Mesenchymal stem cell (in vitro differentiated cells and primary cell): ENCODE measurements around the gene ST7L.

Experiments
- DNase-seq: peaks from one replicate; pipeline ENCODE4 v3.0.0-alpha.2; 2013
- H2AFZ ChIP-seq: one replicate; pipeline ENCODE4 v1.6.1; 2013; ENCODE audit warnings: low read depth, mild to moderate bottlenecking, control low read depth, inconsistent platforms, low read length, moderate library complexity
- H2AK5ac ChIP-seq: 2 replicates; pipeline ENCODE4 v1.6.1; 2013; ENCODE audit warnings: low read length, moderate library complexity, mild to moderate bottlenecking, inconsistent platforms; ENCODE audit not compliant: severe bottlenecking
- H2BK120ac ChIP-seq: one replicate; pipeline ENCODE4 v1.6.1; 2013; ENCODE audit warnings: low read depth, mild to moderate bottlenecking, inconsistent platforms, low read length, moderate library complexity
- H2BK12ac ChIP-seq, 2 experiments: one replicate each; pipeline ENCODE4 v1.6.1; 2013; ENCODE audit warnings: inconsistent platforms in 2 of 2, low read length in 2 of 2, mild to moderate bottlenecking in 2 of 2, moderate library complexity in 2 of 2, control low read depth in 1 of 2
- H2BK15ac ChIP-seq: one replicate; pipeline ENCODE4 v1.6.1; 2013; ENCODE audit warnings: mild to moderate bottlenecking, low read depth, inconsistent platforms; ENCODE audit not compliant: poor library complexity, severe bottlenecking
- H2BK5ac ChIP-seq: 2 replicates; pipeline ENCODE4 v1.6.1; 2013; ENCODE audit warnings: low read depth, mild to moderate bottlenecking, low read length, control low read depth, inconsistent platforms; ENCODE audit not compliant: poor library complexity, severe bottlenecking
- H3K14ac ChIP-seq, 2 experiments: one replicate each; pipeline ENCODE4 v1.6.1; 2013; ENCODE audit warnings: inconsistent platforms in 2 of 2, low read length in 2 of 2, control low read depth in 1 of 2, mild to moderate bottlenecking in 1 of 2, moderate library complexity in 1 of 2
- H3K18ac ChIP-seq, 2 experiments: one replicate each; pipeline ENCODE4 v1.6.1; 2013; ENCODE audit warnings: inconsistent platforms in 2 of 2, low read length in 2 of 2, control low read depth in 1 of 2, low read depth in 1 of 2, mild to moderate bottlenecking in 1 of 2
- H3K23ac ChIP-seq, 2 experiments: one replicate each; pipeline ENCODE4 v1.6.1; 2013; ENCODE audit warnings: inconsistent platforms in 2 of 2, low read length in 2 of 2, mild to moderate bottlenecking in 2 of 2, moderate library complexity in 2 of 2, control low read depth in 1 of 2
- H3K27ac ChIP-seq: 2 replicates; pipeline ENCODE4 v1.5.1; 2013; ENCODE audit warnings: mild to moderate bottlenecking, moderate library complexity, low read length, control low read depth, inconsistent platforms; ENCODE audit not compliant: poor library complexity, severe bottlenecking
- H3K27me3 ChIP-seq, 2 experiments: 2 replicates each; pipeline versions ENCODE4 v1.6.1 to v1.7.0; 2013; ENCODE audit warnings: low read length in 2 of 2, mild to moderate bottlenecking in 2 of 2, moderate library complexity in 2 of 2, control low read depth in 1 of 2, inconsistent platforms in 1 of 2; ENCODE audit not compliant: control insufficient read depth in 1 of 2, insufficient read depth in 1 of 2
- H3K36me3 ChIP-seq, 2 experiments: 2 replicates each; pipeline versions ENCODE4 v1.6.1 to v1.7.0; 2013; ENCODE audit warnings: low read length in 2 of 2, control low read depth in 1 of 2, inconsistent platforms in 1 of 2, low read depth in 1 of 2, mild to moderate bottlenecking in 1 of 2; ENCODE audit not compliant: insufficient read depth in 2 of 2, control insufficient read depth in 1 of 2
- H3K4ac ChIP-seq, 2 experiments: one replicate each; pipeline ENCODE4 v1.6.1; 2013; ENCODE audit warnings: inconsistent platforms in 2 of 2, low read length in 2 of 2, mild to moderate bottlenecking in 2 of 2, moderate library complexity in 2 of 2, control low read depth in 1 of 2, low read depth in 1 of 2
- H3K4me1 ChIP-seq: 2 replicates; pipeline ENCODE4 v1.6.1; 2013; ENCODE audit warnings: low read depth, low read length, control low read depth; ENCODE audit not compliant: control insufficient read depth, insufficient read depth
- H3K4me2 ChIP-seq: 2 replicates; pipeline ENCODE4 v1.6.1; 2013; ENCODE audit warnings: low read length, mild to moderate bottlenecking, inconsistent platforms; ENCODE audit not compliant: poor library complexity, severe bottlenecking
- H3K4me3 ChIP-seq, 2 experiments: 2 replicates each; pipeline versions ENCODE4 v1.5.1 to v1.7.0; 2013; ENCODE audit warnings: low read length in 2 of 2, mild to moderate bottlenecking in 2 of 2, control low read depth in 1 of 2, low read depth in 1 of 2; ENCODE audit not compliant: insufficient read depth in 1 of 2
- H3K79me1 ChIP-seq: replicated peaks from 2 replicates; pipeline ENCODE4 v1.6.1; 2013; ENCODE audit warnings: mild to moderate bottlenecking, control low read depth, low read length, inconsistent platforms; ENCODE audit not compliant: poor library complexity, severe bottlenecking
- H3K9ac ChIP-seq: 2 replicates; pipeline ENCODE4 v1.7.0; 2013; ENCODE audit warnings: mild to moderate bottlenecking, low read length, moderate library complexity
- H3K9me3 ChIP-seq: 2 replicates; pipeline ENCODE4 v1.7.0; 2013; ENCODE audit warnings: mild to moderate bottlenecking, low read length; ENCODE audit not compliant: control insufficient read depth
- H4K8ac ChIP-seq: one replicate; pipeline ENCODE4 v1.6.1; 2013; ENCODE audit warnings: inconsistent platforms, mild to moderate bottlenecking, low read length, moderate library complexity
- H4K91ac ChIP-seq: one replicate; pipeline ENCODE4 v1.6.1; 2013; ENCODE audit warnings: mild to moderate bottlenecking, low read length, inconsistent platforms
- WGBS: methylation state at CpG from one replicate; pipeline ENCODE4 v1.1.7; 2013; ENCODE audit warnings: mixed read lengths; 5-methylcytosine and 5-hydroxymethylcytosine counted together

ST7L gene

DNA sequence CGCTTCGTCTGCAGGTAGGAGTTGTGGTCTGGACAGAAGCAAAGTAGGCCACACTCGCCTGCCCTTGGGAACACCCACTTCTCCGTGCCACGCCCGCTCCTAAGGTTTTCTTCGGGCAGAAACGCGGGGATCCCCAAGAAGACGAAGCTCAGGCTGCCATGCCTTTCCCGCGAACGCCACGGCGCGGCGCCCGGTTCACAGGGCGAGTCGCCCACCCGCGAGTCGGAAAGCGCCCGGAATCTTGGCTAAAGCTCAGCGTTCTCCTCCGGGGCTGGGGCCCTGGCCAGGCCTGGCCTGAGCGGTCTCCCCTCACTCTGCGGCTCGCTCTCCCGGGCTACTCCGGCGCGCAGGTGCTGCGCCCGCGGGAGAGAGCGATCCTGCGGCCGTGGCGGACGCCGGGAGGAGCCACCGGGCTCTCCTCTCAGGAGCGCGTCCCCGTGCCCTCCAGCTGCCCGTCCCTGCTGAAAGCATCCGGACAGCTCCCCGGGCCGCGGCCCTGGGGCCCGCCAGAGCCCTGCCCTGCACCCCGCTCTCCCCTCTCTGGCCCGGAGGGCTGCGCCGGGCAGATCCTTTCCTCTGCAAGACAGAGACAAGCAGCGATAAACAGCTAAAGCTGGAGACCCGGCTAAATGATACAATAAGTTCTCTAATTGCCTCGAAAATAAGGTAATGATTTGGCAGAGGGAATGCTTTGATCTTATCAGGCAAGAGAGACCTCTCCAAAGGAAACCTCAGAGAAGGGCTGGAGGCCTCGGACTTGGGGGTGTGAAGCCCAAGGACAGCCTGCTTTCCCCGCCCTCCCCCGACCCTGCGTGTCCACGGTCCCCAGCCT, 116.9 kb downstream of the ST7L start:
- Histone ChIP-seq H3K4me1 (peaks cover 15% of the 10 kb centered on the region), H2BK5ac (peak overlapping the region; percentile 32), H3K36me3 (no peaks in the 10 kb centered on the region), H3K79me1 (no peaks in the 10 kb centered on the region), H3K9me3 (no peaks in the 10 kb centered on the region), H4K91ac (no peak overlapping the region), H2AFZ (peak overlapping the region; percentile 54), H3K27me3 (peaks cover 0 to 28% of the 10 kb centered on the region in 2 experiments), H3K9ac (peak overlapping the region; percentile 63), H3K27ac (peak overlapping the region; percentile 45), H2AK5ac (peak overlapping the region; percentile 1), H2BK15ac (no peak overlapping the region), H3K4me2 (peak overlapping the region; percentile 94), H3K14ac (no peak overlapping the region), H3K23ac (peak overlapping the region in 1 of 2 experiments; percentile 90), H3K4me3 (peak overlapping the region; percentile 43 to 77), H4K8ac (no peak overlapping the region), H2BK12ac (peak overlapping the region in 1 of 2 experiments; percentile 64), H3K4ac (peak overlapping the region in 1 of 2 experiments; percentile 65), H3K18ac (peak overlapping the region; percentile 14 to 48), H2BK120ac (peak overlapping the region; percentile 7)
- 3% methylated on average over 59 of the region's 65 CpGs for WGBS
- peak; percentile 77 for DNase-seq

DNA sequence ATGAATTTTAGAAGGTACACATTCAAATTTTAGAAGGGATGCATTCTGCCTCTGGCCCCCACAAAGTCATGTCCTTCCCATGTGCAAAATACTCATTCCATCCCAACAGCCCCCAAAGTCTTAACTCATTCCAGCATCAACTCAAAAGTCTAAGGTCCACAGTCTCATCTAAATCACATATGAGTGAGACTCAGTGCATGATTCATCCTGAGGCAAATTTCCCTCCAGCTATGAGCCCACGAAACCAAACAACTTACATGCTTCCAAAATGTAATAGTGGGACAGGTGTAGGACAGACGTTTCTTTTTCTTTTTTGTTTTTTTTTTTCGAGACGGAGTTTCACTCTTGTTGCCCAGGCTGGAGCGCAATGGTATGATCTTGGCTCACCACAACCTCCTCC, 122.7 kb downstream of the ST7L start:
- Histone ChIP-seq H2BK12ac (no peak overlapping the region), H2BK120ac (no peak overlapping the region), H3K23ac (no peak overlapping the region), H2AFZ (no peak overlapping the region), H2BK15ac (no peak overlapping the region), H3K18ac (no peak overlapping the region), H3K27ac (no peak overlapping the region), H3K4me2 (no peak overlapping the region), H3K14ac (no peak overlapping the region), H2AK5ac (no peak overlapping the region), H3K4me3 (no peak overlapping the region), H3K4me1 (no peaks in the 10 kb centered on the region), H3K79me1 (no peaks in the 10 kb centered on the region), H3K9ac (no peak overlapping the region), H4K91ac (no peak overlapping the region), H2BK5ac (no peak overlapping the region), H3K36me3 (no peaks in the 10 kb centered on the region), H3K27me3 (no peaks in the 10 kb centered on the region), H3K9me3 (no peaks in the 10 kb centered on the region), H3K4ac (no peak overlapping the region), H4K8ac (no peak overlapping the region)
- 94% methylated on average over 5 of the region's 5 CpGs for WGBS
- no peak for DNase-seq

DNA sequence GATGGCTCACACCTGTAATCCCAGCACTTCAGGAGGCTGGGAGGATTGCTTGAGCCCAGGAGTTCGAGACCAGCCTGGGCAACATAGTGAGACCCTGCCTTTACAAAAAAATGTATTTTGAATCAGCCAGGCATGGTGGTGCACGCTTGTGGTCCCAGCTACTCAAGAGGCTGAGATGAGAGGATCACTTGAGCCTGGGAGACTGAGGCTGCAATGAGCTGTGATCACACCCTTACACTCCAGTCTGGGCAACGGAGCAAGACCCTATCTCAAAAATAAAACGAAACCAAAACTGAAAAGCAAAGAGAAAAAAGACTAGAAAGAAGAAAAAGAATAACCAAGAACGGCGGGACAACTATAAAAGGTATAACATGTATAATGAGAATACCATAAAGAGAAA, 125.6 kb downstream of the ST7L start:
- H3K36me3 ChIP-seq = no peaks in the 10 kb centered on the region
- no peak overlapping the region for H2AFZ ChIP-seq
- WGBS = 93% methylated on average over 2 of the region's 6 CpGs
- no peak overlapping the region for H4K91ac ChIP-seq
- H3K4me1 ChIP-seq = no peaks in the 10 kb centered on the region
- H3K27me3 ChIP-seq = no peaks in the 10 kb centered on the region
- no peak overlapping the region for H3K4ac ChIP-seq
- H3K9ac ChIP-seq = no peak overlapping the region
- no peak overlapping the region for H3K4me2 ChIP-seq
- H4K8ac ChIP-seq = no peak overlapping the region
- H3K18ac ChIP-seq = no peak overlapping the region
- no peak overlapping the region for H2BK5ac ChIP-seq
- H2BK12ac ChIP-seq = no peak overlapping the region
- DNase-seq = no peak
- no peaks in the 10 kb centered on the region for H3K9me3 ChIP-seq
- H3K4me3 ChIP-seq = no peak overlapping the region
- no peak overlapping the region for H3K27ac ChIP-seq
- no peak overlapping the region for H2BK120ac ChIP-seq
- H3K14ac ChIP-seq = no peak overlapping the region
- no peak overlapping the region for H3K23ac ChIP-seq
- no peaks in the 10 kb centered on the region for H3K79me1 ChIP-seq
- H2BK15ac ChIP-seq = no peak overlapping the region
- no peak overlapping the region for H2AK5ac ChIP-seq

DNA sequence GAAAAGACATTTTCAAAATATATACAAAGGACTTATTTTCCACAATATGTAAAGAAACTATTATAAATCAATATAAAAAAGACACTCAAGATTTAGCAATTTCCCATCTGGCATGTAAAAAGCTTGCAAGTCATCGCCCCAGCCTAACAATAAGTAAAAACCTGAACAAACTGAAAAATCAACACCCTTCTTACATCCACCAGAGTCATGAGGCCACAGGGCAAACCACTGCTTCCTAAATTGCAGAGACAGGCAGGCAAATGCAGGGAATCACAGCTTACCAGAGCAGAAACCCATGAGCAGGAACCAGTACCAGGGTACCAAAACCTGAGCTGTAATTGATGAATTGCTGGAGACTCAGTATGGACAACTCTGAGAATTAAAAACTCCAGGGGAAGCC, 126.9 kb downstream of the ST7L start:
- H3K14ac ChIP-seq = no peak overlapping the region
- no peak overlapping the region for H2BK120ac ChIP-seq
- H3K9ac ChIP-seq = no peak overlapping the region
- no peak overlapping the region for H4K91ac ChIP-seq
- H3K4me2 ChIP-seq = no peak overlapping the region
- H4K8ac ChIP-seq = no peak overlapping the region
- WGBS = 100% methylated on average over 1 of the region's 1 CpG
- no peaks in the 10 kb centered on the region for H3K79me1 ChIP-seq
- H2BK5ac ChIP-seq = no peak overlapping the region
- H2AFZ ChIP-seq = no peak overlapping the region
- no peak overlapping the region for H2BK12ac ChIP-seq
- H3K27ac ChIP-seq = no peak overlapping the region
- H2AK5ac ChIP-seq = no peak overlapping the region
- no peak overlapping the region for H3K4ac ChIP-seq
- DNase-seq = no peak
- no peaks in the 10 kb centered on the region for H3K9me3 ChIP-seq
- no peaks in the 10 kb centered on the region for H3K36me3 ChIP-seq
- no peaks in the 10 kb centered on the region for H3K4me1 ChIP-seq
- H3K23ac ChIP-seq = no peak overlapping the region
- no peaks in the 10 kb centered on the region for H3K27me3 ChIP-seq
- H3K4me3 ChIP-seq = no peak overlapping the region
- H3K18ac ChIP-seq = no peak overlapping the region
- H2BK15ac ChIP-seq = no peak overlapping the region
